ENCODE data around the gene WWOX. TPM values are rescaled to one million over a fixed set of nuclear protein-coding genes. Genes with fewer than 3 reads are reported as not detected.

The WWOX gene
- total and polyA plus RNA-seq, 2 of the 4 experiments (the other 2 are of a cell fraction), result 2.7 to 5.4 TPM

DNA sequence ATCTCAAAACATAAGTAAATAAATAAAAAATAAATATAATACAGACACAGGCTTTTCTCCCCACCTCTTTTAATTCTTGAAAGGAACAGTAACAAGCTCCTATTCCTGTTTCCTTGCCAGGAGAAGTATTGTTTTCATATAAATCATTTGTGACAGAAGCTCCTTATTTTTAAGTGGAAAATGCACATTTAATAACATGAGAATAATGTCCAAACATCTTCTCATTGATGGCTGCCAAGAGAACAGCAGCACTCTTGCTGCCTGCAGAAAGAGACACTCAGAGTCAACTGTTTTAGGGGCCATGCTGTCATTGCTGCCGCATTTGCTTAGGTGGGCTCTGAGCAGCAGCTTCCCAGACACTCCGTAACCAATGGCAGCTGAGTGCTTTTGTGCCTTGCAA is 580.1 kb downstream of the WWOX start:
- POLR2A ChIA-PET (ENCODE audit: unreplicated experiment), result no interaction called here
- ATAC-seq (ENCODE audit: low read depth), result no peak
- BruUV-seq (replicated peaks), result no TSS peak
- no peaks in the 10 kb centered on the region for H4K20me1 ChIP-seq (ENCODE audit: insufficient read depth, low read length)
- no peaks in the 10 kb centered on the region for H3K36me3 ChIP-seq (ENCODE audit: control insufficient read depth, insufficient read depth, low read length)
- no peak overlapping the region for H4K5ac ChIP-seq (ENCODE audit: low read depth, low read length)
- H3K9me3 ChIP-seq (ENCODE audit: control insufficient read depth, insufficient read depth, low read length), result peaks cover 18% of the 10 kb centered on the region
- 100% methylated on average over 1 of the region's 2 CpGs; no CpG with 5 or more reads in 1 of the 2 experiments for WGBS, 2 experiments (ENCODE audit: extremely low coverage in 2 of 2, insufficient read length in 1 of 2)
- no peak overlapping the region for H4K8ac ChIP-seq (ENCODE audit: low read depth in 2 of 2, low read length in 2 of 2)
- no peak overlapping the region for H4K91ac ChIP-seq (ENCODE audit: insufficient read depth, low read depth, low read length)
- TF ChIP-seq FOS (IDR thresholded peaks at IDR 0.05; ENCODE audit: low read depth, low read length), result no peak
- TF ChIP-seq MXI1 (IDR thresholded peaks at IDR 0.05; ENCODE audit: borderline replicate concordance, low read depth, low read length), result no peak
- TF ChIP-seq, protein P1, sequence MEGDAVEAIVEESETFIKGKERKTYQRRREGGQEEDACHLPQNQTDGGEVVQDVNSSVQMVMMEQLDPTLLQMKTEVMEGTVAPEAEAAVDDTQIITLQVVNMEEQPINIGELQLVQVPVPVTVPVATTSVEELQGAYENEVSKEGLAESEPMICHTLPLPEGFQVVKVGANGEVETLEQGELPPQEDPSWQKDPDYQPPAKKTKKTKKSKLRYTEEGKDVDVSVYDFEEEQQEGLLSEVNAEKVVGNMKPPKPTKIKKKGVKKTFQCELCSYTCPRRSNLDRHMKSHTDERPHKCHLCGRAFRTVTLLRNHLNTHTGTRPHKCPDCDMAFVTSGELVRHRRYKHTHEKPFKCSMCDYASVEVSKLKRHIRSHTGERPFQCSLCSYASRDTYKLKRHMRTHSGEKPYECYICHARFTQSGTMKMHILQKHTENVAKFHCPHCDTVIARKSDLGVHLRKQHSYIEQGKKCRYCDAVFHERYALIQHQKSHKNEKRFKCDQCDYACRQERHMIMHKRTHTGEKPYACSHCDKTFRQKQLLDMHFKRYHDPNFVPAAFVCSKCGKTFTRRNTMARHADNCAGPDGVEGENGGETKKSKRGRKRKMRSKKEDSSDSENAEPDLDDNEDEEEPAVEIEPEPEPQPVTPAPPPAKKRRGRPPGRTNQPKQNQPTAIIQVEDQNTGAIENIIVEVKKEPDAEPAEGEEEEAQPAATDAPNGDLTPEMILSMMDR (conservative IDR thresholded peaks at IDR 0.05; ENCODE audit: low read depth, low read length), result no peak
- no peak for TF ChIP-seq POLR2A (IDR thresholded peaks at IDR 0.05; ENCODE audit: low read depth, low read length)
- TF ChIP-seq MAZ (IDR thresholded peaks at IDR 0.05; ENCODE audit: borderline replicate concordance, low read depth, low read length), result no peak
- TF ChIP-seq MAFK (IDR thresholded peaks at IDR 0.05; ENCODE audit: low read depth, low read length), result no peak
- TF ChIP-seq RAD21 (IDR thresholded peaks at IDR 0.05; ENCODE audit: low read length), result no peak
- TF ChIP-seq BHLHE40 (IDR thresholded peaks at IDR 0.05; ENCODE audit: low read depth, low read length), result no peak
- TF ChIP-seq CHD1 (IDR thresholded peaks at IDR 0.05; ENCODE audit: low read depth, low read length), result no peak
- TF ChIP-seq SMC3 (IDR thresholded peaks at IDR 0.05; ENCODE audit: low read depth, low read length), result no peak
- no peak for TF ChIP-seq RCOR1 (IDR thresholded peaks at IDR 0.05; ENCODE audit: insufficient replicate concordance, low read length)
- no peak for TF ChIP-seq NFE2L2 (IDR thresholded peaks at IDR 0.05; ENCODE audit: low read depth, low read length)
- no peak overlapping the region for H3K9ac ChIP-seq (ENCODE audit: low read depth, low read length)
- H3K4me1 ChIP-seq (ENCODE audit: control insufficient read depth, insufficient read depth, low read length), result no peaks in the 10 kb centered on the region
- no peak overlapping the region for H2AFZ ChIP-seq (replicated peaks; ENCODE audit: low read length, poor library complexity)
- H2BK5ac ChIP-seq (ENCODE audit: low read depth, low read length, poor library complexity, severe bottlenecking), result no peak overlapping the region
- no peaks in the 10 kb centered on the region for H3K27me3 ChIP-seq (ENCODE audit: control insufficient read depth, insufficient read depth, low read length)
- H3K4me3 ChIP-seq (ENCODE audit: insufficient read depth, low read depth, low read length), result no peak overlapping the region
- no peak overlapping the region for H2BK20ac ChIP-seq (ENCODE audit: low read depth, low read length)
- H3K23ac ChIP-seq (ENCODE audit: low read depth, low read length), result no peak overlapping the region
- no peak overlapping the region for H3K56ac ChIP-seq (ENCODE audit: extremely low read depth, insufficient read depth, low read length)
- CTCF ChIA-PET, result no interaction called here
- no peaks in the 10 kb centered on the region for H3K79me1 ChIP-seq (ENCODE audit: low read depth in 1 of 2, low read length in 2 of 2)
- no peak overlapping the region for H3K4me2 ChIP-seq (ENCODE audit: low read depth, low read length)
- no peak overlapping the region for H3K4ac ChIP-seq (ENCODE audit: low read depth, low read length)
- H3K14ac ChIP-seq (replicated peaks; ENCODE audit: low read depth, low read length), result no peak overlapping the region
- H2BK120ac ChIP-seq (ENCODE audit: low read depth, low read length), result no peak overlapping the region
- no peak overlapping the region for H2BK15ac ChIP-seq (ENCODE audit: low read depth, low read length)
- H2AK5ac ChIP-seq (ENCODE audit: low read depth, low read length), result no peak overlapping the region
- H3K9me1 ChIP-seq (ENCODE audit: insufficient read depth, low read length), result no peaks in the 10 kb centered on the region
- in situ Hi-C loops (cut with MboI; ENCODE audit: low sequenced_read_pairs), result no loop called here
- no peak overlapping the region for H2AK9ac ChIP-seq (replicated peaks; ENCODE audit: low read depth, low read length, poor library complexity)
- H3K27ac ChIP-seq (ENCODE audit: insufficient read depth, low read length), result no peak overlapping the region
- H3K18ac ChIP-seq (ENCODE audit: low read depth, low read length), result no peak overlapping the region
- no peak for DNase-seq
- dilution Hi-C loops (cut with HindIII; ENCODE audit: low sequenced_read_pairs, unreplicated experiment), result no loop called here
- intact Hi-C loops (cut with micrococcal nuclease), result no loop called here
